ENCODE data around the gene ECT2. TPM values are rescaled to one million over a fixed set of nuclear protein-coding genes. Genes with fewer than 3 reads are reported as not detected.
"Not testable (repeated sequence)": the region's sequence is repeated elsewhere in the genome, so short reads cannot be mapped to it uniquely, and the experiment has no call there.

Gene ECT2, protein sequence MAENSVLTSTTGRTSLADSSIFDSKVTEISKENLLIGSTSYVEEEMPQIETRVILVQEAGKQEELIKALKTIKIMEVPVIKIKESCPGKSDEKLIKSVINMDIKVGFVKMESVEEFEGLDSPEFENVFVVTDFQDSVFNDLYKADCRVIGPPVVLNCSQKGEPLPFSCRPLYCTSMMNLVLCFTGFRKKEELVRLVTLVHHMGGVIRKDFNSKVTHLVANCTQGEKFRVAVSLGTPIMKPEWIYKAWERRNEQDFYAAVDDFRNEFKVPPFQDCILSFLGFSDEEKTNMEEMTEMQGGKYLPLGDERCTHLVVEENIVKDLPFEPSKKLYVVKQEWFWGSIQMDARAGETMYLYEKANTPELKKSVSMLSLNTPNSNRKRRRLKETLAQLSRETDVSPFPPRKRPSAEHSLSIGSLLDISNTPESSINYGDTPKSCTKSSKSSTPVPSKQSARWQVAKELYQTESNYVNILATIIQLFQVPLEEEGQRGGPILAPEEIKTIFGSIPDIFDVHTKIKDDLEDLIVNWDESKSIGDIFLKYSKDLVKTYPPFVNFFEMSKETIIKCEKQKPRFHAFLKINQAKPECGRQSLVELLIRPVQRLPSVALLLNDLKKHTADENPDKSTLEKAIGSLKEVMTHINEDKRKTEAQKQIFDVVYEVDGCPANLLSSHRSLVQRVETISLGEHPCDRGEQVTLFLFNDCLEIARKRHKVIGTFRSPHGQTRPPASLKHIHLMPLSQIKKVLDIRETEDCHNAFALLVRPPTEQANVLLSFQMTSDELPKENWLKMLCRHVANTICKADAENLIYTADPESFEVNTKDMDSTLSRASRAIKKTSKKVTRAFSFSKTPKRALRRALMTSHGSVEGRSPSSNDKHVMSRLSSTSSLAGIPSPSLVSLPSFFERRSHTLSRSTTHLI
- polyA plus RNA-seq (ENCODE audit: insufficient read length in 4 of 4), result 10 to 100 TPM; 29.2 to 44.6 (median 37.4) TPM

GRCh38 chr3:172750368-172751174, at the start of gene ECT2:
ECT2 (plus strand) TSS chr3:172750726; CDS start chr3:172754531, 3,805 bp downstream.
- peak; percentile 97 to 99 (median 98) for DNase-seq (ENCODE audit: low read depth in 4 of 4, low spot score in 3 of 4)

DNA sequence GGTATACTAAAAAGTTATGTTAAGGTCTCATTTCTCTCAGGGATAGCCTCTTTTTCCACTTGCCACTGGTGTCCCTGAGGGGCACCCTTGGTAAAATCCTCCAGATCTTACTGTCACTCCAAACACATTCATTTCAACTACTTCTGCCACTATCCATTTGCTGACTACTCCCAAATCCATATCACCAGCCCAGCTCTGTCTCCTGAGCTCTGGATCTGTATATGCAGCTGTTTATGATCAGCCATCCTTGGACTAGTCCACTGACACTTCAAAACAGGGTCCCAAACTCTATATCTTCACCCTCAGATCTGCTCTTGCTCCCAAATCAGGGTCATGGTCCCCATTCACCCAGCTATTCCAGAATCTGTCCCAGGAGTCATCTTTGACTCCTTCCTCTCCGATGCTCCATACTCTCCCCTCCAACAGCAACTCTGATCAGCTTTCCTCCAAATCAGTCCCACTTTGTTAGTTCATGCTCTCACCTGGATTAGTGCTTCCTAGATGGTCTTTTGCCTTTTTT, 49.5 kb upstream of the ECT2 start:
- DNase-seq (ENCODE audit: low read depth in 4 of 4, low spot score in 3 of 4), result no peak

DNA sequence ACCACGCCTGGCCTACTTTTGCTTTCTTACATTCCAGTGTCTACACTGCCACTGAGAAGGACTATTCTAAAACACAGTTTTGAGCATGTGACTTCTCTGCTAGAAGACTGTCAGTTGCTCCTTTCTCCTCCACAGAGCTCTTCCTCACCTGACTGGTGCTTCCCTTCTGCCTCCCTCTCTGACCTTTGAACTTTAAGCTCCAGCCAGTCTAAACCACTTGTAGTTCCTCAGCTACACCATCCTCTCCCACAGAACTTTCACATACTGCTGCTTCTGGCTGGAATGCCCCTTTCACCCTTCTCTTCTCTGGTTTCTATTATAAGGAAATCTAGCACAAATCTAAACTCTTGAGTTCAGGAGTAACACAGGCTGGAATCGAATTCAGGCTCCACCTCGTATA, 48.8 kb upstream of the ECT2 start:
- DNase-seq (ENCODE audit: low read depth in 4 of 4, low spot score in 3 of 4), result no peak

DNA sequence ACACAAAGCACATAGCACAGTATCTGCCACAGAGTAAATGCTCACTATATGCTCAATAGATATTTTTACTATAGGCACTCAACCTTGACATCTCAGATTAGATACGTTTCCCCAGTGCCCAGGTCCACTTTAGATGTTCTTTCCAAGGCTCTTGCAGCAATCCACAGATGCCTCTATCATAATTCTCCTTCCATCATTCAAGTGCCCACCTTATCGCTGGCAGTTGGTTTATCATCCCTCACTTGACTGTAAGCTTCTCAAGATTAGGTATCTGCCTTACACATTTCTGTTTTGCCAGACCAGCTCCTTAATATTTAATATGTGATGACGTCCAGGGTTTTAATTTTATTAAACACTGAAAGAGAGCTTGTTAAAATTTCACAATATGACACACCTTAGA, 48.3 kb upstream of the ECT2 start:
- no peak for DNase-seq (ENCODE audit: low read depth in 4 of 4, low spot score in 3 of 4)

DNA sequence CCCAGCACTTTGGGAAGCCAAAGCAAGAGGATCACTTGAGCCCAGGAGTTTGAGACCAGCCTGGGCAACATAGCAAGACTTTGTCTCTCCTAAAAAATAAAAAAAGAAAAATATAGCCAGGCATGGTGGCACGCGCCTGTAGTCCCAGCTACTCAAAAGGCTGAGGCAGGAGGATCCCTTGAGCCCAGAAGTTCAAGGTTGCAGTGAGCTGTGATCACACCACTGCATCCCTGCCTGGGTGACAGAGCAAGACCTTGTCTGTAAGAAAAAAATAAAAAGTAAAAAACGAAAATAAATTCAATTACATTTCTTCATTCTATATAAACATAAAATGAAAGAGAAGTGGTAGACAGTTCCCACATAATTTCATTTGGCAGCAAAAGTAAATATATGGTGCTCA, 47.8 kb upstream of the ECT2 start:
- DNase-seq (ENCODE audit: low read depth in 4 of 4, low spot score in 3 of 4), result not testable (repeated sequence)

DNA sequence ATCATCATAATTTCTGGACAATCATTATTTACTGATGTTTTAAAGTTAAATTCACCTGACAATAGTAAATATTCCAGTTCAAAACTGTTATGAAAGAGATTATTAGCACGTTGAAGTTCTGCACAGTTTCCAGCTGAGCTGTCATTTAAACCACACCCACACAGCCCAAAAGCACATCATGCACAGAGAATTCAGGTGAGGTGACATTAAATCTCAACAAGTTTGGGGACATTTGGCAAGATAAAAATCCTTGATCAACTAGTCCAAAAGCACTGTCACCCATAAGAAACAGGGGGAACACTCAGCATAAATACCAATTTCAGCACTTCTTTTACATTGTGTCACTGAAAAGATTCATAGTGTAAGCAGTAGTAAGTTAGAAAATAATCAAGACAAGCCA, 46.5 kb upstream of the ECT2 start:
- DNase-seq (ENCODE audit: low read depth in 4 of 4, low spot score in 3 of 4), result no peak

DNA sequence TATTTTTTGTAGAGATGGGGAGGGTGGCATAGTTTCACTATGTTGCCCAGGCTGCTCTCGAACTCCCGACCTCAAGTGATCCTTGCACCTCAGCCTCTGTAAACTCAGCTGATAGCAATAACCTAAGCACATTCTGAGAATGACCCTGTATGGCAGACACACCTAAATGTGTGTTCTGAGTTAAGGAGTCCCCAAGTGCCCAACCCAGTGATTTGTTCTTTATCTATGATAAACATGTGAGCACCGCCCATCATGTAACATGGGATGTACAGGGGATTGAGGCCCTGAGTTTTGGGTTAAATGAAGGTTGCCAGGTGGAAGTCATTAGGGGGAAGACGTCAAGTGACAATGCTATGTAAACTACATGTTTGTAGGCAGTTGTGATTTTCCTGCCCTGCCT, 45.4 kb upstream of the ECT2 start:
- DNase-seq (ENCODE audit: low read depth in 4 of 4, low spot score in 3 of 4), result no peak

DNA sequence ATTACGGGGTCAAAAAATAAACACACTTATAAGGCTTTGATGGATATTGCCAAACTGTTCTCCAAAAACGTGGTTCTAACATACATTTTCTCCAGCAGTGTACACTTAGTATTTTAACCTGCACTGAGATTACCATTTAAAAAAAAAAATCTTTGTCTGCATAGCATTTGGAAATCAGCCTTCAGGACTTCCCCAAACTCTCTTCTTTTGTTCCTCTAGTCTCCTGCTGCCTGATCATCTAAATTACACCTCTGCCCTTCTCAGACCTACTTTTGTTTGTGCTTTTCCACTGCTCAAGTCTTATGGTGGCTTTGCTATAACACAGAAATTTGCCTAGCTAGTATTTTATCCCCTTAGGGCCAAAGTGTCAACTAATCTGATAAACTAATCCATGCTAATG, 43.5 kb upstream of the ECT2 start:
- no peak for DNase-seq (ENCODE audit: low read depth in 4 of 4, low spot score in 3 of 4)

DNA sequence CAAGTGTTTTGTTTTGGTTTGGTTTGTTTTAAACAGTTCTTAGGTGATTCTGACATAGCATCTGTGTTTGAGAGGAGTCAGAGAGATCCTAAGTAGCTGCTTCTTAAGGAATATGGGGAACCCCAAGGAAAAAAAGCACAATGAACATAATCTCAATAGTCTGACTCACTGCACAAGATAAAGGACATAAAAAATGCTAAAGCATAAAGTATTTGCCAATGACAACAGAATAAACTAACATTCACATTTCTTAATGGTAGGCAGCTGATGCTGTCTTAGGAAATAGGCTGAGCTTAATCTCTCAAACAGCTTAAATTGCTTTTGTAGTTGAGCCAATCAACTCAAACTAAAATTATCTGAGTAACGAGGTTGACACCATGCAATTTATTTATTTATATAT, 42.6 kb upstream of the ECT2 start:
- DNase-seq (ENCODE audit: low read depth in 4 of 4, low spot score in 3 of 4), result no peak

DNA sequence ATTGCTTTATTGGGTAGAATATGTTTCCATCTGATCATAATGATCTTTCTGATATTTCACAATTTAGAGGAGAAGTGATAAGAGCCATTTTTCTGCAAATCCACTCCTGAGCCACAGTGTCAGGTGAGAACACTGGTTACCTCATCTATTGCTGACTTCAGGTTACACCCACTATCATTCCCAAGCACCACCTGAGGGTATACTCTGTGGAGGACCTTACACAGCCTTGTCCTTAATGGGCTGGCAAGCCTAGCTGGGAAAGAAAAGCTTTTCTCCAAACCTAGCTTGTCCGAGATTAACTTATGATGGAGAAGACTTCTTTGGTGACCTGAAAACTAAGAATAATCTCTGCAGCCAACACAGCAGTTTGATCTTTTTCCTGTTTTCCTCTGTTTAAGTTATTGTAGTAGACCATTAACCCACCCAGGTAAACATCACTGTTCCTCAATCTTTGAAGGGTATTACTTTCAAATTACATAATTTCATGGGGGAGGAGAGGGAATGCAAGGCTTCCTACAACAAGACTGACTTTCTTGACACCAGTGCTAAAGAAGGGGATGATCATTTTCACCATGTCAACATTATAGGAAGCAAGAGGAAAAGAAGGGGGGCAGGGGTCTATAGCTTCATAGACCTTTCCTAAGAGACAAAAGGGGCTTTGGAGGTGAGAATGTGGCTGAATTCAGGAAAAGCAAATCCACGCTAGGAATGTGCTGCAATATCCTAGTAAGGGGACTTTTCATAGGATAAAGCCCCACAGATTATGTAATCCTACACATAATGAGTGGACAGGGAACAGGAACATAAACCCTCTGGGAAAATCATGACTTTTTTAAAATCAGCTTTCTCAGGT, 41.4 kb upstream of the ECT2 start:
- no peak for DNase-seq (ENCODE audit: low read depth in 4 of 4, low spot score in 3 of 4)

DNA sequence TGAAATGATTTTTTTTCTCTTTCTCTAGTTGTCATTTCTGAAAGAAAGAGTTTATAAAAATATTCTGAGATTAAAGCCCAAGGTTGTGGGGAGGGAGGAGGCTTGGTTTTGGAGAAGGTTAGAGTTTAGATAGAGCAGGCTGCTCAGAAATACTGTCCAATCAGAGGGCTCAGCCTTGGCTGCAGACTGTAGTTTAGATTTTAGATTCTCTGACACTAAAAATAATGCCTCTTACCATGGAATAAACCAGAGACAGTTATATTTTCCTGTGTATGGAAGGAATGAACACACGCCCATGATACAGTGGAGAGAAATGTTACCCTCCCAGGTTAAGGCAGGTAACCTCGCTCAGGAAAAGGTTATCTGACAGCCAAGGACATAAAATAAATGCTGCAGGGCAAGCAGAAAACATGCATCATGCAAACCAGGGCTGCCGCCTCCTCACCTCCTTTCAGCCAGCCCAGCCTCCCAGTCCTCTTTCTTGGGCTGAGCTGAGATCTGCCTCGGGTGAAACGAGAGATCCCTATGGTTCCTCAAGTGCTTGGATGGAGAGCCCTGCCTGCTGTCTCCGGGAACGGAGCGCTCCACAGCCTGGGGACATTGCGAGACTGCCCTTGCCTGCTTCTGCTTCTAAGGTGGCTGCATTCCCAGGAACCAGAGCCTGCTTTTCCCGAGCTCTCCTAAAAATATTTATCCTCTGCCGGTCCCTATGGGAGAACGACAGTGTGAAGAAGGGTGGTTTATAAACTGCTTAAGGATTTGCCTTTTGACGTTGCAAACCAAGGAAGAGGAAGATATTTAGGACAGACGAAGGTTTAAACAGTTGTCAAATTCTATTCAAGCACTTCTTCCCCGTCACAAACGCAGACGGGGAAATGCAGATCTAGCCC, 40.5 kb upstream of the ECT2 start:
- DNase-seq (ENCODE audit: low read depth in 4 of 4, low spot score in 3 of 4), result peak in 3 of 4 donors; percentile 3 to 25 (median 6)

GRCh38 chr3:172710664-172711453, 39.7 kb upstream of the ECT2 start, which contains the start of gene NCEH1:
NCEH1 (minus strand) TSS chr3:172711067; CDS start chr3:172710984, 83 bp downstream.
- peak; percentile 68 to 81 (median 72) for DNase-seq (ENCODE audit: low read depth in 4 of 4, low spot score in 3 of 4)

- peak in 1 of 4 donors; percentile 3 for DNase-seq (ENCODE audit: low read depth in 4 of 4, low spot score in 3 of 4)
Observed at GRCh38 chr3:172711454-172711795, 39.1 kb upstream of the ECT2 start.

- no peak for DNase-seq (ENCODE audit: low read depth in 4 of 4, low spot score in 3 of 4)
Observed at GRCh38 chr3:172713316-172713715, 37.2 kb upstream of the ECT2 start.

DNA sequence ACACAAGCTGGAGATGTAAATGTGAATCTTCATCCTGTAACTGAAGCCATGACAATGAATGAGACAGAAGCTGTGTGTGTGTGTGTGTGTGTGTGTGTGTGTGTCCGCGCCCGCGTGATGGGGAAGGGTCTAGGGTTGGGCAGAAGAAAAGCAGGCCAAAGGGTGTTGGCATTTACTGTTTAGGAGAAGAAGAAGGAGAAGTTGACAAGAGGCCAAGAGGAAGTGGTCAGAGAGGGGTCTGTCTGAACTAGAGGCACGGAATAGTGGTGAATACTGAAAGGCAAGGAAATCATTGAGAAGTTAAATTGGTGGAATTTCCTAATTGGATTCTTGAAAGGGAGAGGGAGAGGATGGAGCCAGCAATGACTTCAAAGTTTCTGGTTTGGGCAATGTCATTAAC, 34.0 kb upstream of the ECT2 start:
- no peak for DNase-seq (ENCODE audit: low read depth in 4 of 4, low spot score in 3 of 4)

- no peak for DNase-seq (ENCODE audit: low read depth in 4 of 4, low spot score in 3 of 4)
Observed at GRCh38 chr3:172717493-172718088, 32.9 kb upstream of the ECT2 start.

DNA sequence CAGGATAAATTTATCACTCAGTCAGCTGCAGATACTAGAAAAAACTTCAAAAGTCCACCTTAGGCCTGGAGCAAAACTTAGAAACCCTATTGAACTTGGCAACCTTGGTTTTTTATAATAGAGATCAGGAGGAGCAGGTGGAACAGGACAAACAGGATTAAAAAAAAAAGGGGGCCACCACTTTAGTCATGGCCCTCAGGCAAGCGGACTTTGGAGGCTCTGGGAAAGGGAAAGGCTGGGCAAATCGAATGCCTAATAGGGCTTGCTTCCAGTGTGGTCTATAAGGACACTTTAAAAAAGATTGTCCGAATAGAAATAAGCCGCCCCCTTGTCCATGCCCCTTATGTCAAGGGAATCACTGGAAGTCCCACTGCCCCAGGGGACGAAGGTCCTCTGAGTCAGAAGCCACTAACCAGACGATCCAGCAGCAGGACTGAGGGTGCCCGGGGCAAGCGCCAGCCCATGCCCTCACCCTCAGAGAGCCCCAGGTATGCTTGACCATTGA, 27.9 kb upstream of the ECT2 start:
- not testable (repeated sequence) for DNase-seq (ENCODE audit: low read depth in 4 of 4, low spot score in 3 of 4)

Data from left renal pelvis (tissue), 4 donors.